Panc1 (cell line): ENCODE measurements around the gene FGF14. TPM values are rescaled to one million over a fixed set of nuclear protein-coding genes. Genes with fewer than 3 reads are reported as not detected.

Experiments used
- ATAC-seq: fragments of 200-7000 bp; cut with Tn5 transposase; 2 replicates; pipeline ENCODE4 v1.9.1; 2020; ENCODE audit warnings: mild to moderate bottlenecking, moderate library complexity
- BruUV-seq: library from RNA; stranded (reverse); fragments of 400-500 nt; replicated peaks from 2 replicates; lab custom pipeline; 2021; lab: Mats Ljungman, UMichigan
- CTCF ChIA-PET: fragments of 300-600 bp; sonication (Branson Sonifier 250); formaldehyde crosslinking; loops from one replicate; lab custom pipeline; 2022; ENCODE audit warnings: antibody characterized with exemption; lab: Charles Lee
- POLR2A ChIA-PET: fragments of 300-600 bp; sonication (Branson Sonifier 250); formaldehyde crosslinking; loops from one replicate; lab custom pipeline; 2022; ENCODE audit warnings: antibody characterized with exemption; lab: Charles Lee
- DNase-seq: peaks from one replicate; pipeline ENCODE4 v3.0.0-alpha.2; 2010; ENCODE audit warnings: low read depth, low spot score
- H3K27ac ChIP-seq: 2 replicates; pipeline ENCODE4 v1.5.1; 2011; ENCODE audit warnings: mild to moderate bottlenecking, low read length, inconsistent platforms
- H3K27me3 ChIP-seq: fragments of 200-500 bp; sonication (Bioruptor generic); 2 replicates; pipeline ENCODE4 v1.6.0; 2014; ENCODE audit warnings: low read length, inconsistent platforms; ENCODE audit not compliant: control insufficient read depth, insufficient read depth
- H3K36me3 ChIP-seq: fragments of 200-500 bp; sonication (Bioruptor generic); 2 replicates; pipeline ENCODE4 v1.5.1; 2014; ENCODE audit warnings: inconsistent platforms, mild to moderate bottlenecking, low read length, moderate library complexity; ENCODE audit not compliant: control insufficient read depth, insufficient read depth
- H3K4me1 ChIP-seq: 2 replicates; pipeline ENCODE4 v1.5.1; 2011; ENCODE audit warnings: inconsistent platforms, mild to moderate bottlenecking, low read length, moderate library complexity; ENCODE audit not compliant: control insufficient read depth, insufficient read depth
- H3K4me3 ChIP-seq, 2 experiments: 2 replicates each; pipeline ENCODE4 v1.5.1; 2011 to 2012; ENCODE audit warnings: low read depth in 2 of 2, low read length in 2 of 2, mild to moderate bottlenecking in 2 of 2, inconsistent platforms in 1 of 2, moderate library complexity in 1 of 2
- H3K9me3 ChIP-seq: fragments of 200-500 bp; sonication (Bioruptor generic); 2 replicates; pipeline ENCODE4 v1.5.1; 2014; ENCODE audit warnings: low read depth, mild to moderate bottlenecking, inconsistent platforms, low read length, moderate library complexity; ENCODE audit not compliant: control insufficient read depth, insufficient read depth
- POLR2AphosphoS5 ChIP-seq: IDR thresholded peaks from 2 replicates; pipeline ENCODE4 v1.6.1; 2012; ENCODE audit warnings: mild to moderate bottlenecking, low read depth, low read length, moderate library complexity
- REST ChIP-seq, 2 experiments: IDR thresholded peaks; 2 replicates each; pipeline ENCODE4 v1.6.1; 2011 to 2012; ENCODE audit warnings: low read depth in 2 of 2, control low read depth in 1 of 2, low read length in 1 of 2, mild to moderate bottlenecking in 1 of 2, moderate library complexity in 1 of 2; ENCODE audit not compliant: insufficient read depth in 1 of 2
- SIN3A ChIP-seq: IDR thresholded peaks from 2 replicates; pipeline ENCODE4 v1.6.1; 2012; ENCODE audit warnings: low read depth, mild to moderate bottlenecking, low read length, moderate library complexity, borderline replicate concordance; ENCODE audit not compliant: insufficient read depth
- TCF7L2 ChIP-seq: IDR thresholded peaks from 2 replicates; pipeline ENCODE4 v1.6.1; 2011; ENCODE audit warnings: mild to moderate bottlenecking, low read depth, low read length, inconsistent platforms
- in situ Hi-C: cut with HindIII; loops from 2 replicates; pipeline ENCODE4 v1.10.0; 2016; ENCODE audit warnings: low sequenced_read_pairs, low pct_unique_long_range_greater_than_20kb
- intact Hi-C: fragments of 100-400 bp; cut with micrococcal nuclease; formaldehyde crosslinking; loops from one replicate; pipeline ENCODE4 v1.10.0; 2022; ENCODE audit not compliant: unreplicated experiment
- total RNA-seq: library from RNA; stranded (reverse); gene quantifications from one replicate; pipeline ENCODE4 v1.2.1, GENCODE V29; 2021; ENCODE audit not compliant: unreplicated experiment
- TF ChIP-seq, protein P1 (sequence below): fragments of 450-650 bp; IDR thresholded peaks from 2 replicates; pipeline ENCODE4 v1.5.1; 2017; ENCODE audit warnings: mild to moderate bottlenecking

FGF14 gene
- total RNA-seq, 1 experiment from 2014 or later, result 0.03 TPM

- ChIA-PET POLR2A (no interaction called here), CTCF (no interaction called here)
- Histone ChIP-seq H3K4me1 (no peaks in the 10 kb centered on the region), H3K36me3 (no peaks in the 10 kb centered on the region), H3K27me3 (no peaks in the 10 kb centered on the region), H3K4me3 (no peak overlapping the region), H3K9me3 (no peaks in the 10 kb centered on the region), H3K27ac (no peak overlapping the region)
- ATAC-seq, result no peak
- no TSS peak for BruUV-seq
- intact Hi-C loops (no loop called here), in situ Hi-C loops (no loop called here)
- no peak for TF ChIP-seq TCF7L2
- TF ChIP-seq, protein P1, sequence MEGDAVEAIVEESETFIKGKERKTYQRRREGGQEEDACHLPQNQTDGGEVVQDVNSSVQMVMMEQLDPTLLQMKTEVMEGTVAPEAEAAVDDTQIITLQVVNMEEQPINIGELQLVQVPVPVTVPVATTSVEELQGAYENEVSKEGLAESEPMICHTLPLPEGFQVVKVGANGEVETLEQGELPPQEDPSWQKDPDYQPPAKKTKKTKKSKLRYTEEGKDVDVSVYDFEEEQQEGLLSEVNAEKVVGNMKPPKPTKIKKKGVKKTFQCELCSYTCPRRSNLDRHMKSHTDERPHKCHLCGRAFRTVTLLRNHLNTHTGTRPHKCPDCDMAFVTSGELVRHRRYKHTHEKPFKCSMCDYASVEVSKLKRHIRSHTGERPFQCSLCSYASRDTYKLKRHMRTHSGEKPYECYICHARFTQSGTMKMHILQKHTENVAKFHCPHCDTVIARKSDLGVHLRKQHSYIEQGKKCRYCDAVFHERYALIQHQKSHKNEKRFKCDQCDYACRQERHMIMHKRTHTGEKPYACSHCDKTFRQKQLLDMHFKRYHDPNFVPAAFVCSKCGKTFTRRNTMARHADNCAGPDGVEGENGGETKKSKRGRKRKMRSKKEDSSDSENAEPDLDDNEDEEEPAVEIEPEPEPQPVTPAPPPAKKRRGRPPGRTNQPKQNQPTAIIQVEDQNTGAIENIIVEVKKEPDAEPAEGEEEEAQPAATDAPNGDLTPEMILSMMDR, result no peak
- DNase-seq, result no peak
Measured at GRCh38 chr13:101773062-101773461, 628.8 kb downstream of the FGF14 start.

DNA sequence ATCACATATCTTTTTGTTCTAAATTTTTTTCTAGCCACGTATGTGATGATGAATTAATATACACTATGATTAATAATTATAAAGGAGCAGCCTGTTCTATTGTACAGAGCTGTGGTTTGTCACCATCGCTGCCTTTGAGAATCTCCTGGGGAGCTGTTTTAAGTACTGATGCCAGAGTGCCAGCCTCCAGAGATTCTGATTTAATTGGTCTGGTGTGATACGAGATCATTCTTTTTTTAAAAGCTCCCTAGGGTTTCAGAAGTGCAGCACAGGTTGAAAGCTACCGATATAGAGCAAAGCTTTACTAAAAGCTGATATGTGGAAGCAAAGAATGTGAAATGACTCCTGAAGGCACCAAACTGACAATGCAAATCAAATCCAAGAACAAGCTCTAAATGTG is 634.7 kb downstream of the FGF14 start:
- no peak for DNase-seq
- in situ Hi-C loops (no loop called here), intact Hi-C loops (no loop called here)
- H3K9me3 ChIP-seq, result no peaks in the 10 kb centered on the region
- H3K27me3 ChIP-seq, result no peaks in the 10 kb centered on the region
- ChIA-PET POLR2A (no interaction called here), CTCF (no interaction called here)
- no peak for ATAC-seq
- no peak overlapping the region for H3K27ac ChIP-seq
- H3K4me3 ChIP-seq, result no peak overlapping the region
- H3K4me1 ChIP-seq, result no peaks in the 10 kb centered on the region
- TF ChIP-seq POLR2AphosphoS5 (no peak), TCF7L2 (no peak), SIN3A (no peak)
- TF ChIP-seq, protein P1, result no peak
- no peaks in the 10 kb centered on the region for H3K36me3 ChIP-seq
- no TSS peak for BruUV-seq

GRCh38 chr13:101763191-101763590 is 638.7 kb downstream of the FGF14 start:
- TF ChIP-seq, protein P1, result no peak
- TF ChIP-seq REST (IDR thresholded peaks at IDR 0.05; ENCODE audit: insufficient read depth in 1 of 2, low read depth in 2 of 2, low read length in 1 of 2), result no peak
- no peak for TF ChIP-seq SIN3A
- no peak for TF ChIP-seq POLR2AphosphoS5
- TF ChIP-seq TCF7L2, result no peak
- in situ Hi-C loops, result no loop called here
- no TSS peak for BruUV-seq
- H3K9me3 ChIP-seq, result no peaks in the 10 kb centered on the region
- CTCF ChIA-PET, result no interaction called here
- H3K27ac ChIP-seq, result no peak overlapping the region
- H3K36me3 ChIP-seq, result no peaks in the 10 kb centered on the region
- H3K27me3 ChIP-seq, result no peaks in the 10 kb centered on the region
- no peak overlapping the region for H3K4me3 ChIP-seq
- POLR2A ChIA-PET, result no interaction called here
- intact Hi-C loops, result no loop called here
- H3K4me1 ChIP-seq, result no peaks in the 10 kb centered on the region
- ATAC-seq (no peak), DNase-seq (no peak)
